Fibroblast of lung (primary cell): Measurements from ENCODE around the gene OR2T4.

Experiments
- EZH2 ChIP-seq: IDR thresholded peaks from 2 replicates; pipeline ENCODE4 v1.5.1; 2012; ENCODE audit warnings: low read length, control low read depth, mild to moderate bottlenecking; ENCODE audit errors: missing control alignments
- TF ChIP-seq, protein P1 (sequence below), 2 donors: IDR thresholded peaks in 1 of 2; conservative IDR thresholded peaks in 1 of 2; 1 replicate in 1 of 2; 2 replicates in 1 of 2; pipeline ENCODE4 v1.5.1; 2011 to 2012; ENCODE audit warnings: low read length in 2 of 2, control low read depth in 1 of 2, inconsistent platforms in 1 of 2, low read depth in 1 of 2, mild to moderate bottlenecking in 1 of 2

DNA sequence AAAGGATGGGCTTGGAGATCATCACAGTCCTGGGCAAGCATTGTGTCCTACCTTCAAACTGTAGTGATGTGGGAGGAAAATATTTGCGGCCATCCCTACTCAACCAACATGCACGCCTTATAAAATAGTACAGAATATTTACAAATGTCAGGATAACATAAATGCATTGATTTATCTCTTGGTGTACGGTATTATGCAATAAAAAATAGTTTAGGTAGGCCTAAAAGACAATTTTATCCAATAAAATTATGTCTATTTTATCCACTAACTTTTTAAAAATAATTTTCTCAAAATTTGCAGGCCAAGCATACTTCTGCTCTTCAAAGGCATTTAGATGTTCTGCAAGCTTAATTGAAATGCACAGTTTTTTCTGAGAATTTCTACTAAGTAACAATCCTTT, 41.3 kb downstream of the OR2T4 start, which contains the start of gene OR2T1:
- TF ChIP-seq, protein P1, sequence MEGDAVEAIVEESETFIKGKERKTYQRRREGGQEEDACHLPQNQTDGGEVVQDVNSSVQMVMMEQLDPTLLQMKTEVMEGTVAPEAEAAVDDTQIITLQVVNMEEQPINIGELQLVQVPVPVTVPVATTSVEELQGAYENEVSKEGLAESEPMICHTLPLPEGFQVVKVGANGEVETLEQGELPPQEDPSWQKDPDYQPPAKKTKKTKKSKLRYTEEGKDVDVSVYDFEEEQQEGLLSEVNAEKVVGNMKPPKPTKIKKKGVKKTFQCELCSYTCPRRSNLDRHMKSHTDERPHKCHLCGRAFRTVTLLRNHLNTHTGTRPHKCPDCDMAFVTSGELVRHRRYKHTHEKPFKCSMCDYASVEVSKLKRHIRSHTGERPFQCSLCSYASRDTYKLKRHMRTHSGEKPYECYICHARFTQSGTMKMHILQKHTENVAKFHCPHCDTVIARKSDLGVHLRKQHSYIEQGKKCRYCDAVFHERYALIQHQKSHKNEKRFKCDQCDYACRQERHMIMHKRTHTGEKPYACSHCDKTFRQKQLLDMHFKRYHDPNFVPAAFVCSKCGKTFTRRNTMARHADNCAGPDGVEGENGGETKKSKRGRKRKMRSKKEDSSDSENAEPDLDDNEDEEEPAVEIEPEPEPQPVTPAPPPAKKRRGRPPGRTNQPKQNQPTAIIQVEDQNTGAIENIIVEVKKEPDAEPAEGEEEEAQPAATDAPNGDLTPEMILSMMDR (conservative IDR thresholded peaks at IDR 0.05 in 1 of 2, IDR thresholded peaks at IDR 0.05 in 1 of 2; ENCODE audit: low read depth in 1 of 2, low read length in 2 of 2) = no peak
- TF ChIP-seq EZH2 = no peak
